Measurements from ENCODE around the gene PDIA5. TPM values are rescaled to one million over a fixed set of nuclear protein-coding genes. Genes with fewer than 3 reads are reported as not detected.
"Not testable (repeated sequence)": the region's sequence is repeated elsewhere in the genome, so short reads cannot be mapped to it uniquely, and the experiment has no call there.

PDIA5 gene
- total RNA-seq, 1 donor from 2014 or later, result 44.2 TPM

DNA sequence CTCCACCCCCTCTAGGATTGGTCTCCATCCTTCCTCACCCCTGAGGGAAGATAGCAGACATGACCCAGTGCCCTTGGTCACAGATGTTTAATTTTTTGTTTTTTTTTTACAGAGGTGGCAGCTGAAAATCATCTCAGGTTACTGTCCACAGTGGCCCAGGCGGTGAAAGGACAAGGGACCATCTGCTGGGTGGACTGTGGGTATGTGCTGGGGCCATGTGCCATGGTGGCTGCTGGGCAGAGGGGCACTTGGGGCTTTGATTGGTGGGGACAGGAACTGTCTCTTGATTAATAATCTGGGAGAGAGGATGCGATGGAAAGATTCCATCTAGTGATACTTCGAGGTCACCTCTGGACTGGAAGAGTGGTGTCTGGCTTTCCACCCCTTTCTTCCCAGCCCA, 25.4 kb downstream of the PDIA5 start:
- DNase-seq (ENCODE audit: low spot score), result no peak

DNA sequence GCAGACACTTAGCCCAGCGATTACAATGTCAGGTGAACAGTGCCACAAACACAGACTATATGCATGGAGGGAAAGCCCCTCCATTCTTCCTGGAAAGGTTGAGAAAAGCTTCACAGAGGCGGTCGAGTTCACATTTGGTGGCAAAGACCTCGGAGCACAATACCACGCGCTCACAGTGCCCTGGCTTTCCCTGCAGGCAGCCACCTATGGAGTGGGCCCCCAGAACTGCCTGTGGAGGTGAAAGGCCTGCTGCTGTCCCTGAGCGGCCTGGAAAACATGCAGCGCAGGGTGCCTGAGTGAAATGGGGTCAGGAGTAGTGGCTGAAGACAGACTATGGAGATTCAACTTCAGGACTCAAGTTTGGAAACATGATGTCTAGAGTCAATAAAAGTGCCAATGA, 26.9 kb downstream of the PDIA5 start:
- DNase-seq (ENCODE audit: low spot score), result no peak

DNA sequence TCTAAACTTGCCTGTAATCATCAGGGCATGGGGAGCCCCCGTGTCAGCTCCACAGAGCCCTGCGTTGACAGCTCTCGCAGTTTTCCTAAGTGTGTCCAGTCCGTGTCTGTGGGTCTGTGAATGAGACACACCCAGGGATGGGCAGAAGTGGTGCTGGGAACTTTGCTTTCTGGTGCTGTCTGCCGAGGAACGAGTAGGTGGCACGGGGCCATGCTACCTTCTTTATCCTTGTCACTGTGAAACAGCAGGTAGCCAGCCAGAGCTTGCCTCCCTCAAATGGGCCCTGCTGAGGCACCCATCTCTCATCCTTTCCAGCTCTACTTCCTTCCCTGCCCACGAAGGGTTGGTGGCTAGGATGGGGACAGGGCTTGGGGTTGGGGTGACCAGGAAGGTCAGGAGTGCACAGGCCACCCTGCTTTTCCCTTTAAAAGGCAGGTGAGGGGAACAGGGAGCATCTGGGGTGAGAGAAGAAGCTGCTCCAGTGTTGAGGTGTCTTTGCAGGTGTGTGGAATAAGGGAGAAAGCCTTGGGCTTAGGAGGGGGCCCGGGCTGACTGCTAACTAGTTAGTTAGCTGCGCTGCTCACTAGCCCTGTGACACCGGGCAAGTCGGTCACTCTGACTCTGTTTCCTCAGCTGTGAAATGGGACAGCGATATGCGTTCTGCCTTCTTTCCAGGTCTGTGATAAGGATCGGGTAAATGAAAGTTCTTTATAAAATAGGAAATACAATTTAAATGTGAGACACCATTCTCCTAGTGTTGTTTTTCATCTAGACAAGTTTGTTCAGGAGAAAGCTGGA, 27.9 kb downstream of the PDIA5 start:
- no peak for DNase-seq (ENCODE audit: low spot score)

DNA sequence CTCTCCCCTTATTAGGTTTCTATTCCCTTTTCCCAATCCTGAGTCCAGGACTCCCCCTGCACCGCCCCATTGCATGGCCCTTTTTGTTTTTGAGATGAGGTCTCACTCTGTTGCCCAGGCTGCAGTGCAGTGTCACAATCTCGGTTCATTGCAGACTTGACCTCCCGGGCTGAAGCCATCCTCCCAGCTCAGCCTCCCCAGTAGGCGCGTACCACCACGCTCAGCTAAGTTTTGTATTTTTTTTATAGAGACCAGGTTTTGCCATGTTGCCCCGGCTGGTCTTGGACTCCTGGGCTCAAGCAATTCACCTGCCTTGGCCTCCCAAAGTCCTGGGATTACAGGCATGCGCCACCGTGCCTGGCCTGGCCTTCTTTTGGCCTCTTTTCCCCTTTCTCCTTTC, 29.3 kb downstream of the PDIA5 start:
- DNase-seq (ENCODE audit: low spot score), result no peak

DNA sequence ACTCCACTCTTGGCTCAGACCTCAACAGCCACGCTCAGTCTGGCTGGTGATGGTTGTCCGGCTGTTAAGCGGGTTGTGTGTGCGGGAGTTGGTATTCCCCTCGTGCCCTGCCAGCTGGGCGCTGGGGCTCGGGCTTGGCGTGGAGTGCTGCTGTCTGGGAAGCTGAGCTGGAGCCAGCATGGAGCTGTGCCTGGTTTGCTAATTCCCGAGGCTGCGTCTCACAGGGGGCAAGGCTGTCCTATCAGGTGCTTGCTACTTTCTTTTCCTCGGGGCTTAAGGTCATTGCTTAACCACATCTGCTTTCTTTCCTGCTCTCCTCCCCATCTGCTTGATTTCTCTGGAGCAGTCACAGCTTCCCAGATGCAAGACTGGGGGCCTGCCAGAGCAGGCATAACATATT, 29.9 kb downstream of the PDIA5 start:
- peak; percentile 68 for DNase-seq (ENCODE audit: low spot score)

DNA sequence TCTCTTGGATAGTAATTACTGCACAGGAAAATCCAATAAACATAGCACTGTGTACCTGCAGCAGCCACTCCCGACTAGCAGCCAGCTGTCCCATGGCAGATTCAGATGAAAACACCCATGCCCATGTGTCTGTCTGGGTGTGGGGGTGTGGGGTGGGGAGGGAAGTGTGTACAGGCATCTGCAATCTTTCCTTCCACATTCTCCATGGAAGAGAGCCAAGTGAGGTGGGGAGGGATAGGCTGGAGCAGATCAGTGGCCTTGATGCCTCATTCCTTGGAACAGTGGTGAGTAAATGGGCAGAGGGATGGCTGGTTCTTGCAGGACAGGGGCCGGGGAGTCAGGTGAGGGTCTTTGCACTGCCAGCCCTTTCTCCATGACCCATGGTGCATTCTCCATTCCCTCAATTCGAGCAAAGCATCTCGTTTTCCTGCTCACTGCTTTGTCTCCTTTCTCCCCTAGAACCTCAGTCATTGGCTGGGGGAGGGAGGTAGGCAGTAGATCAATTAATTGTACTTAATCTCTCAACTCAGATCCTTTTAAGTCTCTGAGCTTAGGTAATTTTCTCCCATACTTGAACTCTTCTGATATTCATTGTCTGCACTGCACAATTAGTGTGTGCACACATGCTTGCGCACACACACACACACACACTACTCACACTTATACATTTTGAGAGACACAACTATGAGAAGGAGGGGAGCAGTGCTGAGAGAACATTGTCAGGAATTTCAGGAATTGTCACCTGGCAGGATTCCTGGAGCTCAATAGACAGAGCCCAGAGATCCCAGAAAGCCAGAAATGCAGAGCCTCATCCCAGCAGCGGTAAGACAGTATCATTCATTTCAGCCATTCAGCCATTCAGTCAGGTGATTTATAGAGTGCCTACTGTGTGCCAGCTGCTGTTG, 31.9 kb downstream of the PDIA5 start:
- no peak for DNase-seq (ENCODE audit: low spot score)

DNA sequence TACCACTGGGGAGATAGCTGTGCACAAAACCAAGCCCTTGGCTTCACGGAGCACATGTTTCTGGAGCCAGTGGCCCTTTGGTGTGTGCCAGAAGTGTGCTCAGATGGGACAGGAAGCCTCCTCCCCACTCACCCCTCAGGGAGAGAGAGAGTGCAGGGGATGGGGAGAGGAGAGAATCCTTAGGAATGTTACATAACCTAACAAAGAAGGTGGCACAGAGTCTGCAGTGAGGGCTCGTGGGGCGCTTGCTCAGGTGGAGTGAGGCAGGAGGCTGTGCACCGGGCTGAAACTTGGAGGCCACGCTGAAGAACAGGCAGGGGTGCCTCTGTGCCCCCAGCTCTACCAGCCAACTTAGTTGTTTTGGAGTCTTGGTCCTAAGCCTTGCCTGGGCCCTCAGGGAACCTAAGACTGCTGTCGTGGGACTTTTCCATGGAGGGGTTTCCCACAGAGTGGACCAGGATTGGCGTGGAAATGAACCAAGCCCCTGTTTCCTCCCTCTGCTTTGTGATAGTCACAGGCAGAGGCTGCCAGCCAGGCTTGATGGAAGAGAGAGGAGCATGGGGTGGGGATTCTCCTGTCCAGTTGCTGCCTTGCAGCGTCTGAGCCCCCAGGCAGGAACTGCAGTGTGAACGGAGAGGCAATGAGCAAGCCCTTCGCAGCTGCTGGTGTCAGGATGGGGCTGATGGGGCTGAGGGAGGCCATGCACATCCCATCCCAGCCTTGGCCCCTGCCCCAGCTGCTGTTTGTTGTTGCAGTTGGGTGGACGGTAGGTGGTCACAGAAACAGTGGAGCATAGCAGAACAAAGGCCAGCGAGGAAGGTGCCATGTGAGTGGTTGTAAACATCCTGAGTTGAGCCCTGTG, 32.7 kb downstream of the PDIA5 start:
- no peak for DNase-seq (ENCODE audit: low spot score)

DNA sequence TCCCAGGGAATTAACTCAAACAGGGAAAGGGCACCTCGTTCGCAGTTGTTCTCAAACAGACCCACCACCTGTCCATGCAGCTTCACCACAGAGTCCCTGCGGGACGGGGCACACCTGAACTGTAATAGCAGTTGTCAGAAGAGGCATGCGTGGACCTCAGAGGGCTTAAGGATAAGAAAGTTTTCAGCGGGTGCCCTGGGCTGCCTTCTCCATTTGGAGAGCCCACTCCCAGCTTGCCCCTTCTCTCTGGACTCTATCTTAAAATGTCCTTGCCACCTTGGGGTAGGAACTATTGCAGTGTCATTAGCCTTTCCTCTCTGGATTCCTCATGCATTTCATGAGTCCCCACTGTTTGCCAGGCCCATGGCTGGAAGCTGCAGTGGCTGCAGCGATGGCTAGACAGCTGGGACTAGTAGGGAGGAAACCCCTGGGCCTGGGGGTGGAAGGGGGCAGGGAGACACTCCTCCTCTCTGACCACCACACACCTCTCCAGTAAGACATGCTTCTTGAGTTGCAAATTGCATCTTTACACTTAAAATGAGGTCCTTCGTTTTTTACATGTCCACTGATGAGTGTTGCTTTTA, 33.5 kb downstream of the PDIA5 start:
- DNase-seq (ENCODE audit: low spot score), result no peak

DNA sequence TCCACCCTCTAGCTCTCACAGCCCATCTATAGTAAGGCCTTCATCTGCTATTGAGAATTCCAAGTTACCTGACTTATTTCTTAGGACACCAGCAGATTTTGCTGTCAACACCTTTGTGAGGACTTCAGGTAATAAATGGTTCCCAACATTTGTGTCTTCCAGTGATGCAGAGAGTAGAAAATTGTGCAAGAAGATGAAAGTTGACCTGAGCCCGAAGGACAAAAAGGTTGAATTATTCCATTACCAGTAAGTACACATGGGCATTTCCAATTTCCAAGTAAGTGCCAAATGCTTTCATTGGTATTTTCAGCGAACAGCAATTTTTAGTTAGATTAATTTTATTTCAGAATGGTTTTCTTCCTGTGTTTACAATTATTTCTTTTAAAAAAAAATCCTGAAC, 35.4 kb downstream of the PDIA5 start:
- no peak for DNase-seq (ENCODE audit: low spot score)

DNA sequence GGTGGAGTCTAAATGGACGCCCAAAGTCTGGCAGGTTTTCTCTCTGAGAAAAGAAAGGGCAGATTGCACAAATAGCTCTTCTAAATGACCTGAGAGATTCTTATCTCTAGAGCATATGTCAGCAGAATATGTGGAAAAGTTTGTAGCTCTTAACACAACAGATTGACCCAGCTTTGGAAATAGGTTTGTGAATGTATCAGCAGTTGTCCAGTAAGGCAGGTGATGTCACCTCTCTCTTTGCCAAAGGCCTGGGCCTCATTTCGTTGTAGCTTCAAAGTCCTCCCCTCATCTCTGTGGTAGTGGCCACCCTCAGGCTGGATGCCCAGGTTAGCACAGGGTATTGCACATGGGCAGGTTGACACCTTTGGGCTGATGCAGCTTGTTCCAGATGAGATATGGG, 36.0 kb downstream of the PDIA5 start:
- no peak for DNase-seq (ENCODE audit: low spot score)

DNA sequence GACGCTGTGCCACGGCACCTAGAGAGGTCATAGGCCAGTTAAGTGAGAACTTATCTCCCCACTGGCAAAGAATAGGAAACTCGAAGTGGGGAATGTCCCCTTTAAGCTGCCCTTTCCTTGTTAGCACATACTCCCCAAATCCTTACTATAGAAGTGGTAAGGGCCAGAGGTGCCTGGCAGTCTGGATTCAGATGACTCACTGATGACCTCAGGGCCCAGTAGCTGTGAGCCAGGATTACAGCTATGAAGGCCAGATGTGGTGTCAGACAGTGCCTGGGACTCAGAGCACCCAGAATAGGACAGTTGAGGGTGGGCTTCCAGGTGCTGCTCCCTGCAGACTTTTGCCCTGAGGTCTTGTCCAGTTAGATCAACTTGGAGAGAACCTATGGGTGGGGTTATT, 37.7 kb downstream of the PDIA5 start:
- no peak for DNase-seq (ENCODE audit: low spot score)

DNA sequence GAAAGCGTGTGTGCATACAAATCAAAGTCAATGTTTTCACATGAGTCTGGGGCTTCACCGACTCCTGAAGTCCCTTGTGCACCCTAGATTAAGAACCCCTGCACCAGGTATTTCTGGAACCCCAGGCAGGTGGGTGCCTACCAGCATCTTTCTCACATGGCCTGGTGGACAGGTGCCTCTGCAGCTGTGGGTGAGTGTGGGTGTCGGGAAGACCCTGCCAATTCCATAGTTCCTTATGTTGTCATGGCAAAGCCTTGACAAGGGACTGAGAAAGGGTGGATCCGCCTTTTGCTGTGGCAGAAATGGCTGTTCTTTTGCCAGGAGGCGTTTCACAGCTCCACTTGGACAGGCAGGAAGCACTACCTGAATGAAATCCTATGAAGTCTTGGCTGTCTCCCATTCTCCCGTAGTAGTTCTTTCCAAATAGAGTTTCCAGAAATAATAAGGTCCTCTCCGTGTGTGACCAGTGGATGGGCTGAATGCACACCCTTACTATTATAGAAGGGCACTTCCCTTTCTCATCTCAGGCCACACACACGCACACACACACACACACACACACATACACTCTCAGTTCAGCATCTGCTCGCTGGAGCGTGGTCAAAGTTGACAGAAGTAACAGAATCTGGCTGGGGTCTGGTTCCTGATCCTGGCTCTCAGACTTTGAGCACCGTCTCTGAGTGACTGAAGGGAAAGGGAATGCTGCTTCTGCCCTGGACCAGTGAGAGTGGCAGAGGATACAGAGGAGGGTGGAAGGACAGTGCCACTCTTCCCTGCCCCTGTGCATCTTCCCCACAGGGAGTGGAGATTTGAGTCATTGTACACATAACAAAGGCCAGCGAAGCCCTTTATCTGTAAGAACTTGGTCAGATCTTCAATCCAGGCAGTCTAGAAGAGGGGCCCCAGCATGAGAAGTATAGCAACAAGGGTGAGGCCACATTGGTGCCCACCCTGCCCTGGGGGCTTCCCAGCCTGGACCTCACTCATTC, 38.7 kb downstream of the PDIA5 start:
- no peak for DNase-seq (ENCODE audit: low spot score)

DNA sequence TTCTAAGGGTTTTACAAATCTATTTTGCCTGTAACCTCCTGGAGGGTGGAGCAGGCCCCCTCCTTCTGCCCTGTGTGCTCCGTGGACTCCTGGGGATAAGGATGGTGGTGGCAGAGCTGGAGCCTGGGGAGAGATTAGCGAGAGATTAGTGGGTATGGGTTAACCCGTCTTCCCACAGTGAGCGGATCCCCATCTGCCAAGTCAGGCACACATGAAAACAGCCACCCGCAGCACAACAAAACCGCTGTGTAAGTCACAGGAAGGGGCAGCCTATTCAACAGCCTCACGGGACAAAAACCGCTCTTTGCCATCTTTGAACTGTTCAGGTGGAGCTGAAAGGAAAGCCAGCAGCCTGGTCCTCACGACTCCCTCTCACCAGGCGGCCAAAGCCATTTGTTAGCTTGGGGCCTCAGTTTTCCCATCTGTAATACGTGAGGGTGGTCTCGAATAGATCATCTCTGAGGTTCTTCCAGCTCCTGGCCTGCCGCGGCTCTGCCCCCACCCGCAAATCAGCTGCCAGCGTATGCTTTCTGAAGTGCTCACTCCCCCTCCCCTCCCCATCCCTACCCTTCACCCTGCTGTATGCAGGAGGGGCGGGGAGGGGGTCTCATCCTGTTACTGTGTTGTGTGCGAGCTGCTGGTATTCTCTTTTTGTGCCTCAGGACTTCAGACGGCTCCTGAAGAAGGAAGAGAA, 43.6 kb downstream of the PDIA5 start:
- no peak for DNase-seq (ENCODE audit: low spot score)

DNA sequence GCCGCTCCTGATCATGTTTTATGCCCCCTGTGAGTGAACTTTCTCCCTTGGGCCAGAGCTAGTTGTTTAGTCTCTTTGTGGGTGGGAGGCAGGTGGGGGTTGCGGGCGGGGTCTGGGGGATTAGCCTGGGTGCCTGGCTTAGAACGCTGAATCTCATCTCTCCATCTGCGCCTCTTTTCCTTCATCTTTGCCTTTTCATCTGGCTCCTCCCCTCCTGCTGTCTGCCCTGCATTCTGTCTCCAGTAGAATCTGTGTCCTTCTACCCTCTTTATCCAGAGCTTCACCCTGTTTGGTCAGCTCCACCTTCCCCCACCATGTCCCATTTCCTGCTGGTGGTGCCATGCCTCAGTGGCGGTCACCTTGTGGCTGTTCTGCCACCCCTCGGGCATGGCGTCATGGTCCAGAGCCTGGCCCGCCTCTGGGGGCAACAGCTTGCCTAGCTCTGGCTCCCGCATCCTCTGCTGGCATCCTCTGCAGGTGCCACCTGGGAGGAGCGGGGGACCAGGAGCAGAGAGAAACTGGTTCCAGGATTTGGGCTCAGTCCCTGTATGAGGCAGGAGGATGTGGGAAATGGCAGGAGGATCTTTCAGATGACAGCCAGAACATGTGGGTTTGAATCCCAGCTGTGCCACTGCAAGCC, 44.3 kb downstream of the PDIA5 start:
- no peak for DNase-seq (ENCODE audit: low spot score)

DNA sequence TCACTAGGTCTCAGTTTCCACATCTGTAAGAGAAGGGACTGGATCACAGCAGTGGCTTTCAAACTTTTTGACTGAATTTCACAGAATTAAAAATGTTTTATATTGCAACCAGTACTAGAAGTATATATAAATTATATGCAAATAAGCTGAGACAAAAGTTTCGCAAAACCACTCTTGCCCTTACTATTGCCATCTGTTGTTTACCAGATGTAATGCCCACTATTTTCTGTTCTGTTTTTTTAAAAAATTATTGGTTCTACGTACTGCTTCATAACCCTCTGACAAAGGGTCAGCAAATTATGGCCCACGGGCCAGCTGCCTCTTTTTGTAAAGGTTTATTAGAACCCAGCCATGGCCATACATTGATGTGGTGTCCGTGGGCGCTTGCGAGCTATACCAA, 44.8 kb downstream of the PDIA5 start:
- DNase-seq (ENCODE audit: low spot score), result no peak

DNA sequence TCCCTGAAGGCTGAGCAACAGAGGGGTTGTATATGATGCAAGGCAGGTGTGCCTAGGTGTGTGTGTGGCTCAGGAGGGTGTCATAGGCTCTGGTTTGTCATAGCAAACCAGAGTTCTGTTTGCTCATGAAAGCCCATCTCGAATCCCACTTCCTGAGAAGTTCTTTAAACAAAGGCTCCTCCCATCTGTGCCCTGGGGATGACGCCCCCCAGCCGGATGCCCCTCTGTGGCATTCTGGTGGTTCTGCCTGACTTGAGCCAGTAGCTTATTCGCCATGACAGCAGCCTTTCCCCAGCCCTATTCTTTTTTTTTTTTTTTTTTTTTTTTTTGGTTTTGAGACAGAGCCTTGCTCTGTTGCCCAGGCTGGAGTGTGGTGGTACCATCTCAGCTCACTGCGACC, 45.4 kb downstream of the PDIA5 start:
- no peak for DNase-seq (ENCODE audit: low spot score)

DNA sequence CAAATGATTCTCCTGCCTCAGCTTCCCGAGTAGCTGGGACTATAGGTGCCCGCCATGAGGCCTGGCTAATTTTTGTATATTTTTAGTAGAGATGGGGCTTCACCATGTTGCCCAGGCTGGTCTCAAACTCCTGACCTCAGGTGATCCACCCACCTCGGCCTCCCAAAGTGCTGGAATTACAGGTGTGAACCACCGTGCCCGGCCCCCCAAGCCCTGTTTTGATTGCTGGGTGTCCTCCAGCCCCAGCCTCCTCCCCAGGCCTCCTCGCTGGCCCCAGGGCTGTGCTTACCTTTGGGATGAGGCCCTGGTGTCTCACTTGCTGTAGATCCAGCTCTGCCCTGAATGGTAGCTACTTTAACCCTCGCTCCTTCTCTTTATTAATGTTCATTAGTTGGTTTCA, 45.8 kb downstream of the PDIA5 start:
- DNase-seq (ENCODE audit: low spot score), result not testable (repeated sequence)

DNA sequence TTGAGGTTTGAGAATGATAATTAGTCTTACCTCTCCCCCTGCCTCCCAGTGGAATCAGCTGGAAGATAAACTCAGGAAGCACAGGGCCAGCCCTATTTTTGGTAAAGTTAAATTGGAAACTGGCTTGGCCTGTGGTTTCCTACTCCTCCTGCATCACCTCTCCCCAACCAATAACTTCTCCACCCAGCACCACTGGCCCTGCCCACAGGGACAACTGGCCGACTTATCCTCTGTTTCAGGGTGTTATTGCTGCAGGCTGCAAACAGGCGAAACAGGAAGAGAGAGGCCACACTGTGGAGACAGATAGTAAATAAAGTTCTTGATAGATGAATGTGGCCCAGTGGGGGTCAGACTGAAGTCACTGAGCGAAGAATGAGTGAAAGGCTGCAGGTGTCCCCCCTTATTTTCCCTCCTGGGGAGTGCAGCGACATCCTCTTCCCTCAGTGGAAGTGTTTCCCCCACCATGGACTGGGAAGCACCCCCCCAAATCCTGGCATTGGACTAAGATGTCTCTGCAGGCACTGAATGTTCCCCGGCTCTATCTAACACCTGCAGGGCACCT, 47.1 kb downstream of the PDIA5 start:
- peak; percentile 65 for DNase-seq (ENCODE audit: low spot score)

DNA sequence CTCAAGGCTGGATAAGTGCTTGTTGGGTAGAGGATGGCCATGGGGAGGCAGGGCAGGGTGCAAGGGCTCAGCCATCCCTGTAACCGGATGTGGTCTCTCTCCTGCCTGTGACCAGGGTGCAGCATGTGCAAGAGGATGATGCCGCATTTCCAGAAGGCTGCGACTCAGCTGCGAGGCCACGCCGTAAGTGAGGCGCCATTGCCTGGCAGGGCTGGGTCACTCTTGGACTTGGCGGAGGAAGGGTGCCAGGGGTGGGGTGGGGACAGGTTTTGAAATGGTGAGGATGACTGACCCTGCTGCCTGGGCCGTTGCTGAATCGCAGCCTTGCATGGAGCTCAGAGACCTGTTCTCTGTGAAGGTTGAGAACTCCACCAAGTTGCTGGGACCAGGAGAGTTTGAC, 49.3 kb downstream of the PDIA5 start:
- DNase-seq (ENCODE audit: low spot score), result no peak
